Frontal cortex (tissue), 4 donors: ENCODE results near the gene LGR6. TPM values are rescaled to one million over a fixed set of nuclear protein-coding genes. Genes with fewer than 3 reads are reported as not detected.
"Not testable (repeated sequence)": the region's sequence is repeated elsewhere in the genome, so short reads cannot be mapped to it uniquely, and the experiment has no call there.

Experiments used
- DNase-seq, 2 donors: peaks; one replicate each; pipeline ENCODE4 v3.0.0; 2012; ENCODE audit warnings: low spot score in 2 of 2
- FAIRE-seq: peaks from 2 replicates; lab custom pipeline; 2012; peaks lifted over from hg19 to GRCh38; lab: Jason Lieb, UNC
- total RNA-seq: library from RNA; depleted of rRNA; stranded (reverse); fragments of >200 nt; gene quantifications from one replicate; pipeline ENCODE4 v1.2.3, GENCODE V29; 2014
- donor health status: control.
- donor health status: control.
- donor health status: control.

Gene LGR6
- total RNA-seq, 1 donor from 2014 or later, result 0.41 TPM

GRCh38 chr1:202157945-202158344, 35.7 kb upstream of the LGR6 start:
- no peak for FAIRE-seq
- DNase-seq, result no peak

- FAIRE-seq (no peak), DNase-seq (no peak)
Measured at GRCh38 chr1:202158810-202159533, 34.6 kb upstream of the LGR6 start.

- no peak for DNase-seq
- no peak for FAIRE-seq
Measured at GRCh38 chr1:202159534-202160371, 33.8 kb upstream of the LGR6 start.

- FAIRE-seq, result no peak
- no peak for DNase-seq
Measured at GRCh38 chr1:202160377-202160940, 33.1 kb upstream of the LGR6 start, which contains the start of gene PTPN7. Gene PTPN7 (minus strand): TSS chr1:202160602. CDS start chr1:202159402, 1,200 bp downstream.

- FAIRE-seq (no peak), DNase-seq (no peak)
Measured at GRCh38 chr1:202161151-202162046, 32.2 kb upstream of the LGR6 start.

- FAIRE-seq (no peak), DNase-seq (no peak)
Measured at GRCh38 chr1:202162047-202162417, 31.6 kb upstream of the LGR6 start.

- FAIRE-seq, result no peak
- DNase-seq, result no peak
Measured at GRCh38 chr1:202162418-202163280, 30.9 kb upstream of the LGR6 start.

- FAIRE-seq (no peak), DNase-seq (no peak)
Measured at GRCh38 chr1:202163281-202164270, 30.0 kb upstream of the LGR6 start.

GRCh38 chr1:202164271-202165037, 29.1 kb upstream of the LGR6 start:
- no peak for DNase-seq
- no peak for FAIRE-seq

GRCh38 chr1:202165267-202165941, 28.2 kb upstream of the LGR6 start:
- DNase-seq (no peak), FAIRE-seq (no peak)

GRCh38 chr1:202165942-202166843, 27.4 kb upstream of the LGR6 start:
- no peak for DNase-seq
- FAIRE-seq, result no peak

GRCh38 chr1:202167054-202167453, 26.5 kb upstream of the LGR6 start:
- not testable (repeated sequence) for FAIRE-seq, DNase-seq

GRCh38 chr1:202167708-202168415, 25.7 kb upstream of the LGR6 start:
- DNase-seq, result no peak
- no peak for FAIRE-seq

GRCh38 chr1:202168861-202169260, 24.7 kb upstream of the LGR6 start:
- DNase-seq, result no peak
- no peak for FAIRE-seq

- no peak for DNase-seq
- no peak for FAIRE-seq
Measured at GRCh38 chr1:202170726-202171125, 22.9 kb upstream of the LGR6 start.
